NCI-H2227 (cell line): Measurements from ENCODE around the gene COLQ.
A peak's percentile ranks its signal among the peaks of the same experiment; 100 is the strongest.
"Not testable (repeated sequence)": the region's sequence is repeated elsewhere in the genome, so short reads cannot be mapped to it uniquely, and the experiment has no call there.

Source experiments
- DNase-seq: peaks from one replicate; lab custom pipeline; 2025; ENCODE audit not compliant: unreplicated experiment; lab: John Stamatoyannopoulos, UW

Gene COLQ

DNA sequence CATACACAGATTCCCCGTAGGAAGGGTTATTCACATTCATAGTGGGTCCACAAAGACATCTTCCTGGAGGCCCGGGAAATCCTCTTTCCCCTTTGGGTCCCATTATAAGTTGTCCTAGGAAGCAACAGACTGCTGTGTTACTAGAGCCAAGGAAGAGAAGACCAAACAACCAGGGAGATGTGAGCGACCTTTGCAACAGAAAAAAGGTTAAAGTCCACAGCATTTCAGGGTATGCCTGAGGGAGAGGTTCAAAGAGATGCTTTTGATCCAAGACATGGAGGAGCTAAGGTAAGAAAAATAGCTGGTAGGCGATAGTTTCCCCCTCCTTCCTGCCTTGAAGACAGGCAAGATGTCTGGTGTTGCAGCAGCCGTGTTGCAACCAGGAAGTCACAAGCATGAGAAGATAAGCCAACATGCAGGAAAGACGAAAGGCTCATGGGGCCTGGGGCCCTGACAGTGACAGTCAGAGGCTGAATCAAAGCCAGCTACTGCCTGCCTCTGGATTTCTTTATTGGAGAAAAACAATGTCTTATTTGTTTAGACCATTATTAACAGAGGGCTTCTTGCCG is 63.2 kb downstream of the COLQ start:
- no peak for DNase-seq

DNA sequence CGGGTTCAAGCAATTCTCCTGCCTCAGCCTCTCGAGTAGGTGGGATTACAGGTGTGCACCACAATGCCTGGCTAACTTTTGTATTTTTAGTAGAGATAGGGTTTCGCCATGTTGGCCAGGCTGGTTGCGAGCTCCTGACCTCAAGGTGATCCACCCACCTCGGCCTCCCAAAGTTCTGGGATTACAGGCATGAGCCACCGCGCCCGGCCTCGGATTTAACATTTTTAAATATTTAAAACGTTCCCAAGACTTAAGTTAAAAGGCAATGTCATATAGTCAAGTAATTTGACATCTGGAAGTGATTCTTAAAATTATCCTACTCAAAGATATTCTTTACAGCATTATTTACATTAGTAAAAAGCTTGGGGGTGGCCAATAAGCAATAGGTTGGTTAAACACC is 64.6 kb downstream of the COLQ start:
- DNase-seq = not testable (repeated sequence)

DNA sequence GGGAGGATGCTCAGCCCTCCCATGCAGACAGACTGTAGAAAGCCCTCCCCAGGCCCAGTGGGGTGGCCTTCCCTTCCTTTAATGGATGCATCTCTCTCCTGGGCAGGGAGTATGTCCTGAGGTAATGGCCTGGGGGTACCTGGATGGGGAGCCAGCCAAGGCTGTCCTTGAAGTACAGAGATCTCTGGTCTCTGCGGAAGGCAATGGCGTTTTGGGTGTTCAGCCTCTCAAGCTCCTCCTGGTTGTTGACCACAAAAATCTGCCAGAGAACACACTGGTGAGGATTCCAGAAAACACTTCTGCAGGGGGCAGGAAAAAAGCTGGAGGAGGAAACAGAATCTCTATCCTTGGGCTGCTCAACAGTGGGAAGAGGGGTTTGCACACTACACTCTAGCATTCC is 65.2 kb downstream of the COLQ start:
- no peak for DNase-seq

DNA sequence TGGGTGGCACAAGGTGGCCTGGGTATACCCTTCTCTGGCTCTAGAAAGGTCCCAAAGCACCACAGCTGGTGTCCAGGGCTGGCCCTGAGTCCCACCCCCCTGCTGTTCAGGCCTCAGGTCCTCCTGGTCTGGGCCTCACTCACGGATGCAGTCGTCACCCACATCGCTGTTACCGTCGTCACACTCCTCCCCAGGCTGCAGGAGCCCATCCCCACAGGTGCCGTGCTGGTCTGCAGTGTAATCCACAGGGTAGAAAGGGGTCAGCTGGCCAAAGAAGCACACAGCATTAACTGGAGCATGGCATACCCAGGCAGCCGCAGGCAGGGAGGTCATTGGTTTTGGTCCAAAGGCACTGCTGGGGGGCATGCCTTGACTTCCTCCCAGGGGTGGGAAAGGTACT is 65.8 kb downstream of the COLQ start:
- DNase-seq = no peak

- DNase-seq = no peak
Observed at GRCh38 chr3:15454965-15455364, 66.5 kb downstream of the COLQ start.

DNA sequence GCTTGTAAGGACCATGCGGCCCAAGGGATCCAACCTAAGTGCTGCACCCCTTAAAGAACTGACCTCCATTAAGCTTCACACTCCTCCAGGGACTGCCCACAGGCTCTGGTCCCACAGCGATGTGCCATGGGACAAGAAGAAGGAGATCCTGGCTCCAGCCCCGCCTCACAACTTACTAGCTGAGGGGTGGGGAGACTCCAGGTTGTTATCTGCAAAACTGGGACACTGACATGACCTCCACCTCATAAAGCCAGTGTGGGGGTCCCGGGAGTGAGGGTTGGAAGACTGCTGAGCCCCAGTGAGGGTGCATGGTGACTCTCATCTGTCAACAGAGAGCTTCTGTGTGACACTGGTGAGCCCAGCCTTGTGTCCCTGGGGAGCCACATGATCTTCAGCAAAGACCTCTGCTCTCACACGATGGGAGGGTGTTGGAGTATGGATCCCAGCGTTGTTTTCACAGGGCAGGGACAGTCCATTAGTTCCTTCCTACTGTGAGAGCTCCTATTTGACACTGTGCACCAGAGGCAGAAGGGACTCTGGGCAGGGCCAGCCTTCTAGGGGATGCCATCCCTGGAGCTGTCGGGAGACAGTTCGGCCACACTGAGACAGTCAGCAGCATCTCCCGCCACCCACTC is 67.4 kb downstream of the COLQ start:
- no peak for DNase-seq

DNA sequence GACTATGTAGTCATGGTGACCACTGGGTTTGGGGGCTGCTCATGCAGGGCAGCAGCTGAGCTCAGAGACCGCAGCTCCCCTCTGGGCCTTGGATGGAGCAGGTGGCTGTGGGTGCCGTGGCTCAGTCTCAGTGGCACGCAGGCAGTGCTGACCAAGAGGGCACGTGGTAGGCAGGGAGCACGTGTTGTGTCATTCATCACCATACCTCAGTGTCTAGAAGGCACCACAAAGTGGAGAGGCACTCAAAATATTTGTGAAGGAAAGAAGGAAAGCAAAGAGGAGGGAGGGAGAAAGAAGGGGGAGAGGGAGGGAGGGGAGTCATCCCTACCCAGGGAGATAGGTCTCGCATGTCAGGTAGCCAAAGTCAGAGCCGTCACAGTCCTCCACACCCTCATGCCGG is 68.0 kb downstream of the COLQ start:
- no peak for DNase-seq

DNA sequence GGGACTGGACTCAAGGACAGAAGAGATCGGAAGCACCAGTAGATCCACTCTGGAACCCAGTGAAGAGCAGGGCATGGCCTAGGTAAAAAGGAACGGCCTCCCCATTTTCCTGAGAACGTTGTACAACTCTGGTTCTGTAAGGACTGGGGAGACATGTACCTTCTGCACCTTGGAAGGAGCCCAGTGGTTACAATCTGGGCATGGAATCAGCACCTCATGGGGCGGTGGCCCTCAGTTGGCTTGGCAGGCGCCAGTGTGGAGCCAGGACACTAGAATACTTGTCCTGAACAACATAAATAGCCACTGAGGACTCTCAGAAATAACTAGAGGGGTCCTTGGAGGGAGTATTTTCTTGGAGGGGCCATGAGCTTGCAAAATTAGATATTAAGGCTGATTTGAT is 68.5 kb downstream of the COLQ start:
- DNase-seq = no peak

GRCh38 chr3:15452156-15452555 is 69.3 kb downstream of the COLQ start:
- DNase-seq = no peak

DNA sequence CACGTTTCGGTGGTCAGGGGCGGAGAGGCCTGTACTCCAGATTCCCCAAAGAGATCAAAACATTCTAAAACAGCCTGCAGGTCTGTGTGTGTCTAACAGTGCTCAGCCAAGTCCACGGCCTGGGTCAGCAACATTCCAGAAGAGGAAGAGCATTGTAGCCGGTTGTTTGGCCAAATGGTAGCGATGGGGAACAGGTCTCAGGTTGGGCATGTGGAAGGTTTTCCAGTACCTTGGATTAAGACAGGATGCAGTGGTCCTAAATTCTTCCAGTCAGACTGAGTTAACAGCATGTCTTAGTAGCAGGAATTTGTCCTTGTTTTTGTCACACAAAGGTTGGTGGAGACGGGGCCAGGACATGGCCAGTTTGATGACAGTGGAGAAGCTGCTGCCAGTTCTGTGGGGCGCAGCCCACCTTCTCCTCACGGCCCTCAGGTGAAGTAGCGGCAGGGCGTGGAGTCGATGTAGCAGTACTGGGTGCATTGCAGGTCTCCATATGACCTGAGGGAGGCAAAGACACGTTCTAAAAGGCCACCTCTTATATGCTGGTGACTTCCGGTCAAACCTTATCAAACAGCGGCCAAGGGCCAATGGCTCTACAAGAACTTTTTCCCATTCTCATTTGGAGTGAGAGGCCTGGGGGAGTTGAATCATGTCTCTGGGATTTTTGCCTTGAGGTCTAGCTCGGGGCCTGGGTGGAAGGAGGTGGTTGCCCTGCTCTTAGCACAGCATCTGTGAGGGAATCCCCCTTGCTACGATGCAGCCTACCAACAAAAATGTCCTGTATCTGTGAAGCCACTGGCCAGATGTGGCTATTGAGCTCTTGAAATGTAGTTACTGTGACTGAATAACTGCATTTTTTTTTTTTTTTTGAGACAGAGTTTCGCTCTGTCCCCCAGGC is 70.0 kb downstream of the COLQ start:
- no peak for DNase-seq

- DNase-seq = no peak
Observed at GRCh38 chr3:15450438-15451215, 70.9 kb downstream of the COLQ start.

DNA sequence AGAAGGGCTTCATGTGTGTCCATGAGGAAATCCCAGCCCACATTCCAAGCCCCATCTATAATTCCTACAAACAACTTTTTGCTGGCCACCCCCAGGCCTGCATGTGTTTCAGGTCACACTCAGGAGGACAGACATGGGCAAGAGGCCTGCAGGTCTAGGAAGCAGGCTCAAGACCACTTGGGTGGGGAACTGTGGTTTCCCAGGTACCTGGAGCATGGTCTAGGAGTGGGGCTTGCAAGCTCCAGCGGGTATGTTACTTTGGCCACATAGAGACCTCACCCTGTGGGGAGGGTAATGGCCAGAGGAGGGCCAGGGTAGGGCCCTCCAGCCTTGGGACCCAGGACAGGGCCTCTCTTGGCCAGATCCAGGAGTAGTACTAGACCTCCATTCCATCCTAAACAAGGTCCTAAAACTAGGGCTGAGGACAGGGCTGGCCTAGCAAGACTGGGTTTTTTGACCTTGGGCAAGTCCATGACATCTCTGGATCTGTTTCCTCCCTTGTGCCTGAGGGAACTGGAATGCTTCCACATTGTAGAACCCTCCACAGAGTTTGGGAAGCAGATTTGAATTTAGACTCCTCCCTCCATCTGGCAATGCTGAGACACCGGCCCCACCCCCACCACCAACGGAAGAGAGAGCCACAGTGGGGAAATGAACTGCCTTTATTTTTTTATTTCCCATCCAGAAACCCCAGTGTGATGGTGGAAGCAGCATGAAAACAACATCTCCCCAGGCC is 71.8 kb downstream of the COLQ start:
- no peak for DNase-seq

GRCh38 chr3:15443826-15444524 is 77.5 kb downstream of the COLQ start:
- DNase-seq = peak; percentile 20

- DNase-seq = no peak
Observed at GRCh38 chr3:15440891-15441290, 80.6 kb downstream of the COLQ start.

GRCh38 chr3:15439476-15439875 is 82.0 kb downstream of the COLQ start:
- DNase-seq = no peak

DNA sequence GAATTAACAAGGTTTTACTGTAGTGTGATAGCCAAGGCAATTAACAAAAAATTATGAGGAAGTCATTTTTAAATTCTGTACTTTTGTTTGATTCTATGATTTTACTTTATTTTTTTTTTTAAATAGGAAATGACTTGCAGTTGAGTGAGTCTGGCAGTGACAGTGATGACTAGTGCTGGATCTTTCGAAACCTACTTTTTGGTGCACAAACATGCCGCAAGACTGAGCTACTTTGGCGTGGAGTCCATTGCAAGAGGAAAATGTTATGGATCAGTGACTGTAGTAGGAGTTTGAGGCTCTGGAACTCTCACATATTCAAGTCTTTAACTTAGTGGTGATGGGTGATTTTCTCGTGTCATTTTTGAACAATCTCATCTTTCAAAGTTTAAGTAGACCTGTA is 82.5 kb downstream of the COLQ start:
- DNase-seq = no peak

DNA sequence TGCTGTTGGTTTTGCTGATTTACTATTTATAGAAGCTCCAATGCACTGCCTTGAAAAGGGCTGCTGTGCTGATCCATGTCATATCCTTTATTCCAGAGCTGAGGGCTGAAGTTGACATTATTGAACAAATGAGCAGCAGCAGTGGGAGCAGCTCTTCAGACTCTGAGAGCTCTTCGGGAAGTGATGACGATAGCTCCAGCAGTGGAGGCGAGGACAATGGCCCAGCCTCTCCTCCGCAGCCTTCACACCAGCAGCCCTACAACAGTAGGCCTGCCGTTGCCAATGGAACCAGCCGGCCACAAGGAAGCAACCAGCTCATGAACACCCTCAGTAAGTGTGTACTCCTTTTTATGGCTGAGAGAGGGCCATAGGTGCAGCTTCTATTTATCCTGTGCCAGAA is 85.3 kb downstream of the COLQ start:
- DNase-seq = no peak

DNA sequence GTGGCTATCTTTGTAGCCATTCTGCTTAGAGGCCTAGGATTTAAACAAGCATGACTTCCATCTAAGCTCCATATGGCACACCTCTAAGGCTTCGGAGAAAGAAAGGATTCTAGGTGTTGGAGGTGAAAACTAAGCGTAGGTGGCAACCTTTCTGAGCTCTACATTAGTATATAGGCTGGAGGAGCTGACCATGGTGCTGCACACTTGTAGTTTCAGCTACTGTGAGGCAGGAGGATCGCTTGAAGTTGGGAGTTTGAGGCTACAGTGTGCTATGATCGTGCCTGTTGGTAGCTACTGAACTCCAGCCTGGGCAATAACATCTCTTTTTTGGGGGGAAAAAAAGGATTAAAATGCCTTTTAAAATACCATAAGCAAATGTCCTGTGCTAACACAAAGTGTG is 86.8 kb downstream of the COLQ start:
- DNase-seq = no peak

- no peak for DNase-seq
Observed at GRCh38 chr3:15433531-15433930, 88.0 kb downstream of the COLQ start.

DNA sequence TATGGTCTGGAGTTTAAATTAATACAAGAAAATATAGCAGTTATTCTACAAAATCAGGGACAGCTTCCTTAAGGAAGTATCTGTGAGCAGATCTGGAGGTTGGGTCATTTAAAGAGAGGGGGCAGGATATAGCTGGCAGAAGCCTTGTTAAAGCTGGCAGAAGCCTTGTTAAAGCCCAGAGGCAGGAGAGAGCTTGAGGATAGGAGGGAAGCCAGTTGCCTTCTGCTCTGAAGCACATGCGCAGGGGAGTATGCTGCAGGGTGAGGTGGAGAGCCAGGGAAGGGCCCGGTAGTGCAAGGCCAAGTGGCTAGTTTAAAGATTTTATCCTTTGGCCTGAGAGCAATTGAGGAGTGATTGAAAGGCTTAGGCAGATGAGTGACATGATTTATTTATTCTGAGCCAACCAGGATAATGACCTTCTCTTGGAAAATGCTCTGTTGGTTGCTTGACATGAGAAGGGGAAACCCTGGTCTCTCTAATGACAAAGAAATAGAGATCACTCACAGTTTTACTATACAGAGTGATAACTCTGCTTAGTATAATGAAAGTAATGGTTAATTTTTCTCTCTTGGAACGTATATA is 90.2 kb downstream of the COLQ start:
- DNase-seq = no peak
